ENCODE data around the gene STK40.

GRCh38 chr1:36432616-36433015, 46.9 kb upstream of the STK40 start:
- no peak for TF ChIP-seq CTCF (IDR thresholded peaks at IDR 0.05)
- TF ChIP-seq POLR2AphosphoS5 (IDR thresholded peaks at IDR 0.05), result no peak
